Keratinocyte (primary cell): ENCODE measurements around the gene CD81. TPM values are rescaled to one million over a fixed set of nuclear protein-coding genes. Genes with fewer than 3 reads are reported as not detected.

Experiments used
- DNase-seq: peaks from one replicate; pipeline ENCODE4 v3.0.0-alpha.2; 2011; ENCODE audit warnings: low read depth, missing footprints, low spot score
- FAIRE-seq: peaks from 2 replicates; lab custom pipeline; 2011; peaks lifted over from hg19 to GRCh38; lab: Jason Lieb, UNC
- H2AFZ ChIP-seq: 2 replicates; pipeline ENCODE4 v1.6.0; 2012; ENCODE audit warnings: low read length, control low read depth, inconsistent platforms; ENCODE audit not compliant: control insufficient read depth
- H3K27ac ChIP-seq: 2 replicates; pipeline ENCODE4 v1.5.1; 2011; ENCODE audit warnings: low read length; ENCODE audit not compliant: control insufficient read depth, insufficient read depth
- H3K27me3 ChIP-seq: 3 replicates; pipeline ENCODE4 v1.6.0; 2011; ENCODE audit warnings: low read length; ENCODE audit not compliant: control insufficient read depth, insufficient read depth; ENCODE audit errors: extremely low read depth
- H3K36me3 ChIP-seq, 2 experiments: 2 replicates in 1 of 2; 3 replicates in 1 of 2; pipeline ENCODE4 v1.5.1; 2011; ENCODE audit warnings: low read length in 2 of 2, mild to moderate bottlenecking in 1 of 2; ENCODE audit not compliant: control insufficient read depth in 2 of 2, insufficient read depth in 2 of 2; ENCODE audit errors: extremely low read depth in 1 of 2
- H3K4me1 ChIP-seq: 3 replicates; pipeline ENCODE4 v1.5.1; 2011; ENCODE audit warnings: low read length; ENCODE audit not compliant: control insufficient read depth, insufficient read depth; ENCODE audit errors: extremely low read depth
- H3K4me2 ChIP-seq: 3 replicates; pipeline ENCODE4 v1.6.0; 2011; ENCODE audit warnings: low read depth, low read length; ENCODE audit not compliant: control insufficient read depth, insufficient read depth; ENCODE audit errors: extremely low read depth
- H3K4me3 ChIP-seq, 3 experiments: fragments of 200-600 bp in 1 of 3; sonication (generic) in 1 of 3; 2 replicates in 2 of 3; 3 replicates in 1 of 3; pipeline ENCODE4 v1.5.1; 2011 to 2016; ENCODE audit warnings: low read length in 3 of 3, mild to moderate bottlenecking in 3 of 3, control low read depth in 2 of 3, inconsistent platforms in 1 of 3, low read depth in 1 of 3, mixed read lengths in 1 of 3, mixed run types in 1 of 3, moderate library complexity in 1 of 3; ENCODE audit not compliant: control insufficient read depth in 2 of 3, insufficient read depth in 2 of 3; ENCODE audit errors: extremely low read depth in 1 of 3
- H3K79me2 ChIP-seq: 2 replicates; pipeline ENCODE4 v1.6.0; 2012; ENCODE audit warnings: low read length; ENCODE audit not compliant: control insufficient read depth, insufficient read depth
- H3K9ac ChIP-seq: 3 replicates; pipeline ENCODE4 v1.6.0; 2011; ENCODE audit warnings: low read length; ENCODE audit not compliant: control insufficient read depth, insufficient read depth; ENCODE audit errors: extremely low read depth
- H3K9me1 ChIP-seq: 3 replicates; pipeline ENCODE4 v1.6.0; 2011; ENCODE audit warnings: low read length; ENCODE audit not compliant: control insufficient read depth, insufficient read depth; ENCODE audit errors: extremely low read depth
- H3K9me3 ChIP-seq: 2 replicates; pipeline ENCODE4 v1.5.1; 2012; ENCODE audit warnings: low read depth, low read length; ENCODE audit not compliant: control insufficient read depth
- H4K20me1 ChIP-seq: 3 replicates; pipeline ENCODE4 v1.6.0; 2011; ENCODE audit warnings: low read length; ENCODE audit not compliant: control insufficient read depth, insufficient read depth; ENCODE audit errors: extremely low read depth
- EZH2 ChIP-seq: IDR thresholded peaks from one replicate; pipeline ENCODE4 v1.6.1; 2012; ENCODE audit warnings: inconsistent platforms, mild to moderate bottlenecking, low read length, moderate library complexity
- dilution Hi-C: fragments of 300-500 bp; cut with MboI; formaldehyde crosslinking; loops from one replicate; pipeline ENCODE4 v1.7.0; 2020; ENCODE audit warnings: low sequenced_read_pairs; ENCODE audit not compliant: extremely low pct_ligation_motif_present
- polyA plus RNA-seq, 5 experiments: library from polyadenylated mRNA; depleted of rRNA in 3 of 5; stranded (reverse) in 3 of 5; stranded (forward) in 1 of 5; unstranded in 1 of 5; fragments of >200 nt; gene quantifications; 1 replicate in 1 of 5; 2 replicates in 3 of 5; 3 replicates in 1 of 5; pipeline versions ENCODE4 v1.2.1 to v1.2.3, GENCODE V29; 2011 to 2012; ENCODE audit warnings: missing spikeins in 2 of 5, low read depth in 1 of 5, low replicate concordance in 1 of 5
- TF ChIP-seq, protein P1 (sequence below), 3 experiments: IDR thresholded peaks in 1 of 3; conservative IDR thresholded peaks in 1 of 3; optimal IDR thresholded peaks in 1 of 3; 2 replicates in 2 of 3; 3 replicates in 1 of 3; pipeline versions ENCODE3 to v1.5.1; 2011; ENCODE audit warnings: low read length in 3 of 3, mild to moderate bottlenecking in 3 of 3, moderate library complexity in 2 of 3, control low read depth in 1 of 3, inconsistent platforms in 1 of 3; ENCODE audit not compliant: insufficient read depth in 2 of 3; ENCODE audit errors: extremely low read depth in 1 of 3

The CD81 gene
- polyA plus RNA-seq, 1 donor (not counting 4 experiments of a cell fraction or from before 2014, with no cell fraction given), result 194 TPM

DNA sequence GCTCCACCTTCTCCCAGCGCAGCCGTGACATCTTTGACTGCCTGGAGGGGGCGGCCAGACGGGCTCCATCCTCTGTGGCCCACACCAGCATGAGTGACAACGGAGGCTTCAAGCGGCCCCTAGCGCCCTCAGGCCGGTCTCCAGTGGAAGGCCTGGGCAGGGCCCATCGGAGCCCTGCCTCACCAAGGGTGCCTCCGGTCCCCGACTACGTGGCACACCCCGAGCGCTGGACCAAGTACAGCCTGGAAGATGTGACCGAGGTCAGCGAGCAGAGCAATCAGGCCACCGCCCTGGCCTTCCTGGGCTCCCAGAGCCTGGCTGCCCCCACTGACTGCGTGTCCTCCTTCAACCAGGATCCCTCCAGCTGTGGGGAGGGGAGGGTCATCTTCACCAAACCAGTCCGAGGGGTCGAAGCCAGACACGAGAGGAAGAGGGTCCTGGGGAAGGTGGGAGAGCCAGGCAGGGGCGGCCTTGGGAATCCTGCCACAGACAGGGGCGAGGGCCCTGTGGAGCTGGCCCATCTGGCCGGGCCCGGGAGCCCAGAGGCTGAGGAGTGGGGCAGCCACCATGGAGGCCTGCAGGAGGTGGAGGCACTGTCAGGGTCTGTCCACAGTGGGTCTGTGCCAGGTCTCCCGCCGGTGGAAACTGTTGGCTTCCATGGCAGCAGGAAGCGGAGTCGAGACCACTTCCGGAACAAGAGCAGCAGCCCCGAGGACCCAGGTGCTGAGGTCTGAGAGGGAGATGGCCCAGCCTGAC lies 26.0 kb downstream of the CD81 start:
- H2AFZ ChIP-seq, result no peak overlapping the region
- no peaks in the 10 kb centered on the region for H4K20me1 ChIP-seq
- H3K27ac ChIP-seq, result no peak overlapping the region
- H3K79me2 ChIP-seq, result peaks cover 26% of the 10 kb centered on the region
- peaks cover 19% of the 10 kb centered on the region for H3K4me1 ChIP-seq
- no peak overlapping the region for H3K4me2 ChIP-seq
- no peak overlapping the region for H3K4me3 ChIP-seq
- H3K36me3 ChIP-seq, result peaks cover 10 to 11% of the 10 kb centered on the region in 2 experiments
- H3K9me1 ChIP-seq, result no peaks in the 10 kb centered on the region
- TF ChIP-seq EZH2, result no peak
- TF ChIP-seq, protein P1, sequence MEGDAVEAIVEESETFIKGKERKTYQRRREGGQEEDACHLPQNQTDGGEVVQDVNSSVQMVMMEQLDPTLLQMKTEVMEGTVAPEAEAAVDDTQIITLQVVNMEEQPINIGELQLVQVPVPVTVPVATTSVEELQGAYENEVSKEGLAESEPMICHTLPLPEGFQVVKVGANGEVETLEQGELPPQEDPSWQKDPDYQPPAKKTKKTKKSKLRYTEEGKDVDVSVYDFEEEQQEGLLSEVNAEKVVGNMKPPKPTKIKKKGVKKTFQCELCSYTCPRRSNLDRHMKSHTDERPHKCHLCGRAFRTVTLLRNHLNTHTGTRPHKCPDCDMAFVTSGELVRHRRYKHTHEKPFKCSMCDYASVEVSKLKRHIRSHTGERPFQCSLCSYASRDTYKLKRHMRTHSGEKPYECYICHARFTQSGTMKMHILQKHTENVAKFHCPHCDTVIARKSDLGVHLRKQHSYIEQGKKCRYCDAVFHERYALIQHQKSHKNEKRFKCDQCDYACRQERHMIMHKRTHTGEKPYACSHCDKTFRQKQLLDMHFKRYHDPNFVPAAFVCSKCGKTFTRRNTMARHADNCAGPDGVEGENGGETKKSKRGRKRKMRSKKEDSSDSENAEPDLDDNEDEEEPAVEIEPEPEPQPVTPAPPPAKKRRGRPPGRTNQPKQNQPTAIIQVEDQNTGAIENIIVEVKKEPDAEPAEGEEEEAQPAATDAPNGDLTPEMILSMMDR (optimal IDR thresholded peaks at IDR 0.05 in 1 of 3, IDR thresholded peaks at IDR 0.05 in 1 of 3, conservative IDR thresholded peaks at IDR 0.05 in 1 of 3; ENCODE audit: extremely low read depth in 1 of 3, insufficient read depth in 2 of 3, low read length in 3 of 3), result no peak
- H3K27me3 ChIP-seq, result no peaks in the 10 kb centered on the region
- dilution Hi-C loops, result no loop called here
- FAIRE-seq (no peak), DNase-seq (no peak)
- H3K9ac ChIP-seq, result no peak overlapping the region
- H3K9me3 ChIP-seq, result no peaks in the 10 kb centered on the region

GRCh38 chr11:2404735-2405196 lies 27.7 kb downstream of the CD81 start:
- DNase-seq, result no peak
- no peak overlapping the region for H3K27ac ChIP-seq
- no peak for FAIRE-seq
- H3K4me3 ChIP-seq, result no peak overlapping the region
- TF ChIP-seq, protein P1 (optimal IDR thresholded peaks at IDR 0.05 in 1 of 3, IDR thresholded peaks at IDR 0.05 in 1 of 3, conservative IDR thresholded peaks at IDR 0.05 in 1 of 3; ENCODE audit: extremely low read depth in 1 of 3, insufficient read depth in 2 of 3, low read length in 3 of 3), result no peak
- no peak for TF ChIP-seq EZH2
- no peaks in the 10 kb centered on the region for H3K9me1 ChIP-seq
- no peaks in the 10 kb centered on the region for H4K20me1 ChIP-seq
- no peaks in the 10 kb centered on the region for H3K9me3 ChIP-seq
- H3K4me2 ChIP-seq, result no peak overlapping the region
- H3K36me3 ChIP-seq, result peaks cover 6 to 10% of the 10 kb centered on the region in 2 experiments
- peaks cover 8% of the 10 kb centered on the region for H3K4me1 ChIP-seq
- no peak overlapping the region for H2AFZ ChIP-seq
- peaks cover 26% of the 10 kb centered on the region for H3K79me2 ChIP-seq
- dilution Hi-C loops, result no loop called here
- no peak overlapping the region for H3K9ac ChIP-seq
- H3K27me3 ChIP-seq, result peaks cover 4% of the 10 kb centered on the region
